ENCODE measurements around the gene NCK2.

DNA sequence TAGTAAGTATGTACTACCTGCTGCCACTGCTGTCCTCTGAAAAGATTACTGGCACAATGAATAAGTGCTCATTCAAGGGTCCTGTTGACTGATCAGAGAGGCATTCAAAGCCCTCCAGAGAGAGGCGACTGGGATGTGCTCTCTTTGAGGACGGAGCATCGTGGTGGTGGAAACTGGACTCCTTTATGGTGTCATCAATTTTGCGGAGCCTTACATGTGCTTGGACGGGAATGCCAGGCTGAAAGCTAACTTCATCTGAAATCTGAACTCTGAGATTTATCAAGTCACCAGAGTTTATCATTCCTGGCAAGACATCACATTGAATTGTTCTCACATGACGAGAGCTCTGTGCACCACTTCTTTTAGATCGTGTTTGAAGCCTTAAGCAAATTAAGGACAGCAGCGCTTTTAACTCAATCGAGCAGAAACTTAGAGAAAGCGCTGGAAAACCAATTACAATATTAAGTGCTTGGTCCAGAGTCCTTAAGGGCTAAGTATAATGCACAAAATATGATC, 138.3 kb downstream of the NCK2 start:
- TF ChIP-seq EZH2 (IDR thresholded peaks at IDR 0.05; ENCODE audit: borderline replicate concordance, low read length): no peak
- TF ChIP-seq, protein P1, sequence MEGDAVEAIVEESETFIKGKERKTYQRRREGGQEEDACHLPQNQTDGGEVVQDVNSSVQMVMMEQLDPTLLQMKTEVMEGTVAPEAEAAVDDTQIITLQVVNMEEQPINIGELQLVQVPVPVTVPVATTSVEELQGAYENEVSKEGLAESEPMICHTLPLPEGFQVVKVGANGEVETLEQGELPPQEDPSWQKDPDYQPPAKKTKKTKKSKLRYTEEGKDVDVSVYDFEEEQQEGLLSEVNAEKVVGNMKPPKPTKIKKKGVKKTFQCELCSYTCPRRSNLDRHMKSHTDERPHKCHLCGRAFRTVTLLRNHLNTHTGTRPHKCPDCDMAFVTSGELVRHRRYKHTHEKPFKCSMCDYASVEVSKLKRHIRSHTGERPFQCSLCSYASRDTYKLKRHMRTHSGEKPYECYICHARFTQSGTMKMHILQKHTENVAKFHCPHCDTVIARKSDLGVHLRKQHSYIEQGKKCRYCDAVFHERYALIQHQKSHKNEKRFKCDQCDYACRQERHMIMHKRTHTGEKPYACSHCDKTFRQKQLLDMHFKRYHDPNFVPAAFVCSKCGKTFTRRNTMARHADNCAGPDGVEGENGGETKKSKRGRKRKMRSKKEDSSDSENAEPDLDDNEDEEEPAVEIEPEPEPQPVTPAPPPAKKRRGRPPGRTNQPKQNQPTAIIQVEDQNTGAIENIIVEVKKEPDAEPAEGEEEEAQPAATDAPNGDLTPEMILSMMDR (conservative IDR thresholded peaks at IDR 0.05 in 1 of 2, IDR thresholded peaks at IDR 0.05 in 1 of 2; ENCODE audit: extremely low read depth in 1 of 2, insufficient read depth in 1 of 2, low read depth in 1 of 2, low read length in 2 of 2): no peak
